Heart left ventricle (tissue), 16 donors: Measurements from ENCODE around the gene KRT8. TPM values are rescaled to one million over a fixed set of nuclear protein-coding genes. Genes with fewer than 3 reads are reported as not detected.

Experiments
- ATAC-seq, 4 donors: fragments of 200-7000 bp; cut with Tn5 transposase; one replicate each; pipeline ENCODE4 v1.9.1; 2020 to 2022; ENCODE audit warnings: moderate library complexity in 4 of 4, mild to moderate bottlenecking in 3 of 4, moderate number of reproducible peaks in 1 of 4
- DNase-seq, 5 donors: peaks; one replicate each; pipeline ENCODE4 v3.0.0-alpha.2; 2020
- H3K27ac ChIP-seq, 12 donors: fragments of 200-600 bp; sonication (generic) in 4 of 12; one replicate each; pipeline versions ENCODE4 v1.5.0 to v1.8.0; 2016 to 2022; ENCODE audit warnings: mild to moderate bottlenecking in 2 of 12
- H3K27me3 ChIP-seq, 9 donors: fragments of 200-600 bp; sonication (generic) in 2 of 9; one replicate each; pipeline versions ENCODE4 v1.5.1 to v1.8.0; 2016 to 2022; ENCODE audit warnings: mild to moderate bottlenecking in 3 of 9
- H3K36me3 ChIP-seq, 9 donors: fragments of 200-600 bp; sonication (generic) in 2 of 9; one replicate each; pipeline versions ENCODE4 v1.5.0 to v1.8.0; 2018 to 2022; ENCODE audit warnings: mild to moderate bottlenecking in 2 of 9
- H3K4me1 ChIP-seq, 12 donors: fragments of 200-600 bp; sonication (generic) in 4 of 12; one replicate each; pipeline versions ENCODE4 v1.5.0 to v1.8.0; 2016 to 2022; ENCODE audit warnings: mild to moderate bottlenecking in 3 of 12
- H3K4me3 ChIP-seq, 12 donors: fragments of 200-600 bp; sonication (generic) in 4 of 12; one replicate each; pipeline versions ENCODE4 v1.5.0 to v1.8.0; 2017 to 2022; ENCODE audit warnings: mild to moderate bottlenecking in 9 of 12, moderate library complexity in 4 of 12
- H3K9me3 ChIP-seq, 12 donors: fragments of 200-600 bp; sonication (generic) in 4 of 12; one replicate each; pipeline versions ENCODE4 v1.5.0 to v1.8.0; 2016 to 2022; ENCODE audit warnings: mild to moderate bottlenecking in 1 of 12
- CTCF ChIP-seq, 12 donors: fragments of 200-600 bp; sonication (generic) in 4 of 12; IDR thresholded peaks; one replicate each; pipeline versions ENCODE4 v1.5.0 to v1.8.0; 2018 to 2022; ENCODE audit warnings: antibody characterized with exemption in 12 of 12, mild to moderate bottlenecking in 5 of 12
- POLR2A ChIP-seq, 2 donors: fragments of 450-650 bp; IDR thresholded peaks; one replicate each; pipeline ENCODE4 v1.6.1; 2017; ENCODE audit warnings: antibody characterized with exemption in 2 of 2, mild to moderate bottlenecking in 2 of 2, moderate library complexity in 2 of 2
- WGBS, 4 donors: extraction: QIAGEN DNeasy Blood & Tissue Kit in 2 of 4; methylation state at CpG; one replicate each; pipeline versions ENCODE4 v1.1.5 to v1.1.7; 2013 to 2018; 5-methylcytosine and 5-hydroxymethylcytosine counted together
- intact Hi-C, 10 donors: fragments of 100-400 bp; cut with DNase I; formaldehyde crosslinking; loops; one replicate each; pipeline versions ENCODE4 v1.11.1 to v1.14.2; 2022
- polyA plus RNA-seq, 2 donors: library from polyadenylated mRNA; stranded (reverse); fragments of 200-250 nt; gene quantifications; one replicate each; pipeline ENCODE4 v1.2.3, GENCODE V29; 2013
- total RNA-seq, 9 donors: library from RNA; depleted of rRNA in 2 of 9; stranded (reverse); fragments of >200 nt in 2 of 9; fragmentation: NEBNext Ultra II Directional in 3 of 9; extraction: Animal tissue kit (Norgen Biotek cat#: 25700) in 3 of 9; gene quantifications; one replicate each; pipeline versions ENCODE4 v1.1.0 to v1.2.4, GENCODE V29; 2016 to 2023
- donor health status: ischemic (EF 13 %, LVEDD 7.1; RV severe dilation, severe dysfunction).
- donor health status: healthy with polysubstance abuse.
- donor health status: DM: no; HTN: yes; CAD: no.
- donor health status: DM: no; HTN: no; CAD: no.
- donor health status: ischemic (EF 25% LVEDD 6.9; RV normal size, moderate dysfunction).
- donor health status: ischemic (EF 25% LVEDD 5.7; RV mildly dilated, moderate dysfunction).
- donor health status: healthy.
- donor health status: DM: yes; HTN: yes; CAD: no.
- donor health status: ischemic (EF 35%, LVEDD 5.7; RV mildly dilated, moderate dysfunction).
- donor health status: nonischemic (EF 11% LVEDD 7.7; RV severe dilation, severe dysfunction).
- donor health status: DM: yes; HTN: yes; CAD: no.
- donor health status: PGD.
- donor health status: ischemic (EF 29% LVEDD 5.4; RV normal size, mild dysfunction).
- donor health status: nonischemic (EF 23%, LVEDD 6.1; RV moderate dilation, normal function).

KRT8 gene
- total and polyA plus RNA-seq, 11 donors: 79.9 to 227 (median 127) TPM

GRCh38 chr12:52916216-52916615 is 11.3 kb upstream of the KRT8 start:
- TF ChIP-seq CTCF (IDR thresholded peaks at IDR 0.05) (no peak), POLR2A (IDR thresholded peaks at IDR 0.05) (no peak)
- no peaks in the 10 kb centered on the region for H3K4me1 ChIP-seq
- H3K9me3 ChIP-seq: no peaks in the 10 kb centered on the region
- WGBS, 4 donors: 69 to 88% (median 75%) methylated on average over 2 to 3 of the region's 3 CpGs
- no peak for ATAC-seq
- H3K27me3 ChIP-seq: no peaks in the 10 kb centered on the region
- H3K27ac ChIP-seq: no peak overlapping the region
- intact Hi-C loops: no loop called here
- no peak overlapping the region for H3K4me3 ChIP-seq
- no peaks in the 10 kb centered on the region for H3K36me3 ChIP-seq
- no peak for DNase-seq

GRCh38 chr12:52915637-52916036 is 10.8 kb upstream of the KRT8 start:
- TF ChIP-seq CTCF (IDR thresholded peaks at IDR 0.05): no peak
- no peak for TF ChIP-seq POLR2A (IDR thresholded peaks at IDR 0.05)
- DNase-seq (no peak), ATAC-seq (no peak)
- Histone ChIP-seq H3K27ac (no peak overlapping the region), H3K4me3 (no peak overlapping the region), H3K4me1 (no peaks in the 10 kb centered on the region), H3K9me3 (no peaks in the 10 kb centered on the region), H3K36me3 (no peaks in the 10 kb centered on the region), H3K27me3 (no peaks in the 10 kb centered on the region)
- 89 to 95% (median 91%) methylated on average over 5 of the region's 5 CpGs for WGBS, 4 donors
- intact Hi-C loops: no loop called here

GRCh38 chr12:52914576-52915121 is 9.8 kb upstream of the KRT8 start:
- no peak for DNase-seq
- H3K36me3 ChIP-seq: no peaks in the 10 kb centered on the region
- 63 to 79% (median 69%) methylated on average over 7 of the region's 7 CpGs for WGBS, 4 donors
- intact Hi-C loops: no loop called here
- TF ChIP-seq CTCF (IDR thresholded peaks at IDR 0.05) (no peak), POLR2A (IDR thresholded peaks at IDR 0.05) (no peak)
- ATAC-seq: no peak
- no peak overlapping the region for H3K4me3 ChIP-seq
- H3K4me1 ChIP-seq: no peaks in the 10 kb centered on the region
- H3K27me3 ChIP-seq: no peaks in the 10 kb centered on the region
- H3K9me3 ChIP-seq: no peaks in the 10 kb centered on the region
- no peak overlapping the region for H3K27ac ChIP-seq

- intact Hi-C loops: no loop called here
- no peak for DNase-seq
- no peak for ATAC-seq
- WGBS, 4 donors: 96 to 97% (median 97%) methylated on average over 9 of the region's 9 CpGs
- no peak overlapping the region for H3K4me3 ChIP-seq
- H3K27ac ChIP-seq: no peak overlapping the region
- H3K4me1 ChIP-seq: no peaks in the 10 kb centered on the region
- H3K9me3 ChIP-seq: no peaks in the 10 kb centered on the region
- TF ChIP-seq POLR2A (IDR thresholded peaks at IDR 0.05): no peak
- TF ChIP-seq CTCF (IDR thresholded peaks at IDR 0.05): no peak
- no peaks in the 10 kb centered on the region for H3K27me3 ChIP-seq
- no peaks in the 10 kb centered on the region for H3K36me3 ChIP-seq
Measured at GRCh38 chr12:52913431-52913821, 8.6 kb upstream of the KRT8 start.
